Islet precursor cell (in vitro differentiated cells): Measurements from ENCODE around the gene RGS3.

Experiments
- DNase-seq: peaks from one replicate; pipeline ENCODE4 v3.0.0-alpha.2; 2018

The RGS3 gene

DNA sequence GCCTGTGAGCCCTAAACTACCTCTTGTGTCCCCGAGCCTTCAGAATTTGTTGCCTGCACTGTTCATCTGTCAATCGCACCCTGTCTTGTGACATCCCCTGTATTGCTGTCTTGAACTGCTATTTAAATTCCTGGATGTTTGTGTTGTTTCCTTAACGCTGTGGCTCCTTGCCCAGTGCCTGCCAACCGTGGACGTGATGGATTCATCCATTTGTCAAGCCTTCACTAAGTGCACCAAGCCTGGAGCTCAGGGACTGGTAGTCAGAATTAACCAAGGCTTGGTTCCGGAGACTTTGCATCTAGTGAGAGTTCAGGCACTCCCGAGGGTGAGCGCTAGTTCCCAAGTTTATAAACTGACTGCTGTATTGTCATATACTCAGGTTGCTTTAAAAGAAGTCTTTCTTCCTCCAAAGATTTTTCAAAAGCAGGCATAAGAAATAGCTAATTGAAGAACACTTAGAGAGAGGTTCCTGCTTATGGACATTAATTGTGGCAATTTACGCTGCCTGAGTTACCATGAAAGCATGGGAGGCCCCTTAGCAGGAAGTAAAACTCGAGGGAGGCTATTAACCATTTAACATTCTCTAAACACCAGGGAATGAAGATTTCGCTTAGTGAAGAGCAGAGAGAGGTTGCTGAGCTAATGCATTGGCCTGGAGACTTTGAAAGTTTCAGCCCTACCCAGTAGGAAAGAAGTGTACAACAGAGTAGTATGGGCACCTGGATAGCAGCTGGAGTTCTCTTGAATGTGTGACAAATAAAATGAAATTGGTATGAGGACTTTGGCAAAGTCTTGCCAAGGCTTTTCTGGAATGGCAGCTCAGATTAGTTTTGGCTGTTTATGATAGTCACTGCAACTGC, 29.0 kb downstream of the RGS3 start:
- DNase-seq, result no peak

DNA sequence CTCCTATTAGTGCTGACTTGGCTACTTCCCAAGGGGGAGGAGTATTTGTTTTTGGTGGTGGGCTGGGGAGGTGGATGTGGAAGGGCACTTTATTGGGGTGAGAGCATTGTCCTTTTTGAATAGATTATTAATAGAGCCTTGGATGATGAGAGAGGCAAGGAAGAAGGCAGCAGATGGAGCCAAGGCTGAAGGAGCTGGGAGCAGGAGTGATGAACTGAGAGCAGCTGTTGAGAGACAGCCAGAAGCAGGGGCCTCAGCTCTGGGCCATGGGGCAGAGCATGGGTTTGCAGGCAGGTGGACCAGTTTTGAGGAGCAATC, 29.6 kb downstream of the RGS3 start:
- DNase-seq, result no peak

DNA sequence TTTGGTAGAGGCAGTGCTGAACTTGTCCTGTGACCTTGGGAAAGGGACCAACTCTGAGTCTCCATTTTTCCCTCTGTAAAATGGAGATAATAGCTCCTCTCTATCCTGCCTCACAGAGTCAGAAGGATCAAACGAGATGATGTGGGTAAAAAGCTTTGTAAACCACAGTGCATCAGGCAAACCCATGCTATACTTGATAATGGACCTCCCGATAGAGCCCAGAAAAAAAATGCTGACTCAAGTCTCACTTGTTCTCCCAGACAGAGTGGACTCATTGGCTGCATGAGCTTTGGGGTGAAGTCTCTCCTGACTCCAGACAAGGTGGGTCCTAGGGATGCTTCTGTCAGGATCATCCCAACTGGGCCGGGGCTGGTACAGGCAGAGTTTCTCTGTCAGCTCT, 32.0 kb downstream of the RGS3 start:
- DNase-seq, result no peak

DNA sequence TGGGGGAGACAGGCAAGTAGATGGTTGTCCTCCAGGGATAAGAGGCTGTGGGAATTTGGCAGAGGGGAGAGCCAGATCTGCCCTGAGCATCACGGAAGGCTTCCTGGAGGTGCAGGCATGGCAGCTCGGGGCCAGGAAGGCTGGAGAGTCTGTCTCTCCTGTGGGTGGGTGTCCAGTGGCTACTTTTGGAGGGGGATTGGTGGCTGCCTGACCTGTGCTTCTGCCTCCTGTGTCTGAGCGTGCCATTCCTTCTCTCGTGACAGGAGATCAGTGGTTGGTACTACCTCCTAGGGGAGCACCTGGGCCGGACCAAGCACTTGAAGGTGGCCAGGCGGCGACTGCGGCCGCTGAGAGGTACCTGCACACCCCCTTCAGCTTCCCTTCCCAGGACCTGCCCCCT, 33.5 kb downstream of the RGS3 start:
- no peak for DNase-seq

DNA sequence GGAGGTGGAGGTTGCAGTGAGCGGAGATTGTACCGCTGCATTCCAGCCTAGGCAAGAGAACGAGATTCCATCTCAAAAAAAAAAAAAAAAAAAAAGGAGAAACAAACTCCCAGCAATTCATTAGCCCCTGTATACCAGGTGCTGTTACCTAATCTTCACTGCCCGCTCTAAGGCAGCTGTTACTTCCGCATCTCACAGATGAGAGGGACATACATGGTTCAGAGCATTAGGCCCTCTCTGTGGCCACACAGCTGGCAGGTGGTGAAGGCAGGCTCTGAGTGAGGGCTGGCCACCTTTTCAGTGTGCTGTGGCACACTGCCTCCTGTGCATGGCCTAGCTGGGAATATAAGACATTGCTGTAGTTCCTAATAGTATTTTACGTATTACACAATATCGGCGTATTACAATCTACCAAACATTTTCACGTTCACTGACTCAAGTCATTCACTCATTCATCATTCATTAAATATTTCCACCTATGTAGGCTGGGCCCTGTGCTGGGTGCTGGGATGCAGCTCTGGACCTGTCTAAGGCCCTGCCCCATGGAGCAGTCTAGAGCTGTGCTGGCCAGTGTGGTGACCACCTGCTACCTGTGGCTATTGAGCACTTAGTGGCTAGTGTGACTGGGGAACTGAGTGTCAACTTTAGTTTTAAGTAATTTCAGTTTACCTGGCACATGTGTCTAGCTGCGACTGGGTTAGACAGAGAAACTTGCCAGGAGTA, 35.8 kb downstream of the RGS3 start:
- DNase-seq, result no peak

DNA sequence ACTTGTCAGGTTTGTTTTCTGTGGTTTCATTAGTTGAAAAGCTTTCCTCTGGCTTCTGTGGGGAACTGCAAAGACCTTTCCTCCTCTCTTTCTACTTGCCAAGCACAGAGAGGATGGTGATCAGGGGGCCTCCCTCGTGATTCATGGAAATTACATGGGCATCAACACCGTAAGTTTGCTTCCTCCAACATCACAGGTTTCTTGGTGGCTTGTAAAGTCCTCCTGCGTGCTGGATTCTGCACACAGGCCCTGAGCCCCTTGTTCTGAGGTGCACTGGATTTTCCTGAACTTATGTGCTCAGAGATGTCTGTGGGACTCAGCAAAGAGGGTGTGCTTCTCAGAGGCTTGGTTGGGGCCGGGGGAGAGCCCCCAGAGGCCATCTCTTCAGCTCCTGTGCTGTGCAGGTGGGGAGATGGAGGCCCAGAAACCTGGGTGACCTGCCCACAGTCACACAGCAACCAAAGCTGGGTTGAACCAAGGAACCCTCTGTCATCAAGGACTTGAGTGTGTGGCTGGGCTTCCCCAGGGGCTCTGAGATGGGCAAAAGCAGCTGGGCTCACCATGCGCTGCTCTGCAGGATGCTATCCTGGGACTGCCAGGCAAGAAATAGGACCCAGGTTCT, 36.5 kb downstream of the RGS3 start:
- no peak for DNase-seq

DNA sequence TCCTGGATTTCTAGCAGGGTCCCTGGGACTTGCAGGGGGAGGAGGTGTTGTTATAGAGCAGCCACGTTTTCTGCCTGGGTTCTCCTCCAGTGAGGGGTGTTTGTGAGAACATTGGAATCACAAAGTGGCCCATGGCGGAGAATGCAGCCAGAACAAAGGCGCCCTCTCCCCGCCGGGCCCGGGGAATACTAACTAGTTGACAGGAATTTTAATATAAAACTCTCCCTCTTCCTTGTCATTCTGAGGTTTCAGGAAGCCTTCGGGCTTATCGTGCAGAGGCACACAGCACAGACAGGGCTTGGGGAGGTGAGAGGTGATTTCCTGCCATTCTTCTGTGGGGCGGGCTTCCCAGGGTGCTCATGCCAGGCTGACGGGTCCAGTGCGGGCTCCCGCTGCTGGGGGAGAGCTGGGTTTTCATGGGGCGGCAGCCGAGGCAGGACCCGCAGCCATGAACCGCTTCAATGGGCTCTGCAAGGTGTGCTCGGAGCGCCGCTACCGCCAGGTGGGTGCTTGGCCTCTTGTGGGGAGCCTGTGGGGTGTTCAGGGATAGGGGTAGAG, 37.7 kb downstream of the RGS3 start:
- DNase-seq, result no peak

DNA sequence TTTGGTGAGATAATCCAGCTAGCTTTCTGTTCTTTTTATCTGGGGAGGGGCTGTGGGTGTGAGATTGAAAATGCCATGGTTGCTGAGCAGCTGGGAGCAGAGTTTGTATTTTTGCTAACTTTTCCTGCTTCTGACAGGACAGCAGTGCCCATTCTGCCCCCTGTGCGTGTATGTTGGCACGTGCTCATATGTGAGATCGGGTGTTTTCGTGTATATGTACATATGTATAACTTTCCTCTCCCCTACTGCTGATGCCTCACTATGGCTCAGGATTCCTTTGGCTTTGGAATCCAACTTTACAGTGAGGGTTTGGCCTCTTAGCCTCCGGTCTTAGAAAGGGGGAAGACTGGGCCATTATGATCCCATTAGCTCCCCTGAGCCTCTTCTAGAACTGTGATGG, 38.3 kb downstream of the RGS3 start:
- DNase-seq, result no peak

DNA sequence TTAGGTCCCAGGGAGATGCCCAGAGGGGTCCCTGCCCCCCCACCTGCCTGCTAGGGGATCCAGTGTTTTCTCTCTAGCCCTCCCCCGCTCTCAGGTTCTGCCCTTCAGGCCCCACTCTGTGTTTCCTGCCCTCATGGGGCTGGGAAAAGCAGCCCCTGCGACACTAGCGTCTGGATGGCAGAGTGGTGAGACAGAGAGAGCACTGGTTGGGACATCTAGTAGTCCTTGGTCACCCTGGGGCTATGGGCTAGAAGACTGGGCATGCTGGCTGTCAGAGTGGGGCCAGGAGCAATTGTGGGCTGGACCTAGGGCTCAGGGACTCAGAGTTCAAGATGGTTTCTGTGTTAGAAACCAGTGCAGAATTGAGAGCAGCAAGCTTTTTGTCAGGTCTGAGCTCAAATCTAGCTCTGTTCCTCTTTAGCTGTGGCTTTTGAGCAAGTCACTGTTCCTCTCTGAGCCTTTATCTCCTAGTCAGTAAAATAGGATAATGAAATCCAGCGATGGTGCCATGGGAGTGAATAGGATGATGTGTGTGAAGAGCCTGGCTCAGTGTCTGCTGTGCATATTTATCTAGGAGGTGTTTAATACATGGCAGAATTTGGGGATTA, 39.0 kb downstream of the RGS3 start:
- DNase-seq, result no peak

DNA sequence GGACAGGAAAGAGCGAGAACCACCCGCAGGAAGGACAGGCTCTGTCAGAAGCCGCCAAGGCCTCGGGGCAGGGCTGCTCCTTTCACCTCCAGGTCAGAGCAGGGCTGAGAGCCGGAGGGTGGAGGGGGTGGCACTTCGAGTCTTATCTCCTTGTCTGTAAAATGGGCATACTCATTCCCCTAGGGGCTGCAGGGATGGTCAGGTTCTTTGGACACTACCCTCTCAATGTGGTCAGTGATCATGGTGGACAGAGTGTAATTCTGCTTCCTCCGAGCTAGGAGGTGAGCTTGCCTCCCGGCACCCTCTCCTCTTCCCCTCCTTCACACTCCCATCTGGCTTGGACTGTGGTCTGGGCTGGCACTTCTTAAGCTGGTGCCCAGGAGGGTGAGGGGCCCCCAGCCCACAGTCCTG, 39.6 kb downstream of the RGS3 start:
- no peak for DNase-seq

DNA sequence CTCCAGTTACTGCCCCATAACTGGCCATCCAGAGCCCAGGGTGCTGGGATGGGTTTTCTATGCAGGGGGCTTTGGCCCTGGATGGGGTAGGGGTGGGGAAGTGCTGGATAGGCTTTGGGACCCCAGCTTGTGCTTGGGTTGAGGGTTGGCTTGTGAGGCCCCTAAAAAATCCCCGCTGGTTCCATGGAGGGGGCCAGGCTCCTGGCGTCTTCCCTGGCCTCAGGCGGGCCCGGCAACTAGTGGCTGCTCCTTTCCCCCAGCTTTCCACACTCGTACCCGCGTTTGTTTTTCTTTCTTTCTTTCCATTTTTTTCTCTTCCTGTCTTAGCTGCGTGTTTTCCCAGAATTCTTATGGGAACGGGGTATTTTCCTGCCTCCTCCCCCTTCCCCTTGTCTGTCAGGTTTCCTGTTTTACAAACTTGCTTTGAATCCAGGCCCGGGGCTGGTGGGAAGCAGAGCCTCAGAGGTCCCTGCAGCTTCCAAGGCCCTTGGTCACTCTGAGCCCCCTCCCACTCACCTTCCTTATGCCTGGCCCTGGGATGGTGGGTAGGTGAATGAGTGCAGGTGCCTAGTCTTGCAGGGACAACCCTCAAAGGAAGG, 40.2 kb downstream of the RGS3 start:
- DNase-seq, result peak; percentile 71

DNA sequence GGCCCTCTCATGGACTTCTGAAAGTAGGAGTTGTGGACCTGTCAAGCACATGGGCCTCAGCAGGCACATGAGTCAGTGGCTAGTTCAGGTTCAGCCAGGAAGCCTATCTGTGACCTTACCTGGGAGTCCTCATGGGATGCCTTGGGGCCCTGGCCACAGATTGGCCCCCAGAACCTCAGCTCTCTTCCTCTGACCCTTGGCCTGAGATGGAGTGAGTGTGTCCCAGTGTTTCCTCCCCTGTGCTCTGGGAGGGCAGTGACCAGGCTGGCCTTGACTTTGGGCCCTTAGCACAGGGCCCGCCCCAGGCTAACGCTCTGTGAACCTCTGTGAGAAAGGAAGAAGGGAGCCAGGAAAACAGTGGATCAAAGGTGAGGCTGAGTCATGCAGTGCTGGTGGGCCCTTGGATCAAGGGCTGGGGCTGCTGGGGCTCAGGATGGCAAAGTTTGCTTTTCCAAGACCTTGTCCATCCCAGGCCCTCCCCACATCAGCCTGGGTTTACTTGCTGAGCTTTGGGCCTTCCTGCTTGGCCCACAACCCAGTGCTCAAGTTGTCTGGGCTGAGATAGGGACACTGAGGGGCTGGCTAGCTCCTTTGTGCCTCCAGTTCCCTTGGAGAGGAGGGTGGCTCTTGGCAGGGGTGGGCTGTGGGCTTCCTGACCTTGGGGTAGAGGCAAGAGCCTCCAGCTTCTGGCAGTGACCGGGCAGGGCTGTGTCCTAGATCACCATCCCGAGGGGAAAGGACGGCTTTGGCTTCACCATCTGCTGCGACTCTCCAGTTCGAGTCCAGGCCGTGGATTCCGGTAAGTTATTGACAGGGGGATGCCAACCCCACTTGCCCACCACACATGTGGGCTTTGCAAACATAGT, 41.4 kb downstream of the RGS3 start:
- DNase-seq, result no peak

DNA sequence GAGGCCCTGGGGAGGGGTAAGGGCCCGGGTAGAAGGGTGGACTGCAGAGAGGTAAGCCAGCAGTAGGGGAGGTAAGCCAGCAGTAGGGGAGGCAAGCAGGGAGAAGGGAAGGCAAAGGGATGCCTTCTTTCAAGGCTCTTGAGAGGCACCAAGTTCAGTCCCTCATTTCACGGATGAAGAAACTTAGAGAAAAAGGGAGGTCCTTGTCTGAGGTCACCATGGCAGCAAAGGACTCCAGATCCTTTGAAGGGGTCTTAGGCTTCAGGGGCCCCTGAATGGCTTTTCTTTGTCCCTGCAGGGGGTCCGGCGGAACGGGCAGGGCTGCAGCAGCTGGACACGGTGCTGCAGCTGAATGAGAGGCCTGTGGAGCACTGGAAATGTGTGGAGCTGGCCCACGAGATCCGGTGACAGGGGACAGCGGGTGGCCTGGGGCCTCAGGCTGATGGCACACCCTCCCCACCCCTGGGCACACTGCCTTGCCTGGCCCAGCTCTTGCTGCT, 42.6 kb downstream of the RGS3 start:
- DNase-seq, result no peak

DNA sequence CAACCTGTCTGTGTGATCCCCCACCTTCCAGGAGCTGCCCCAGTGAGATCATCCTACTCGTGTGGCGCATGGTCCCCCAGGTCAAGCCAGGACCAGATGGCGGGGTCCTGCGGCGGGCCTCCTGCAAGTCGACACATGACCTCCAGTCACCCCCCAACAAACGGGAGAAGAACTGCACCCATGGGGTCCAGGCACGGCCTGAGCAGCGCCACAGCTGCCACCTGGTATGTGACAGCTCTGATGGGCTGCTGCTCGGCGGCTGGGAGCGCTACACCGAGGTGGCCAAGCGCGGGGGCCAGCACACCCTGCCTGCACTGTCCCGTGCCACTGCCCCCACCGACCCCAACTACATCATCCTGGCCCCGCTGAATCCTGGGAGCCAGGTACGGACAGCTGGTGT, 43.7 kb downstream of the RGS3 start:
- DNase-seq, result no peak

DNA sequence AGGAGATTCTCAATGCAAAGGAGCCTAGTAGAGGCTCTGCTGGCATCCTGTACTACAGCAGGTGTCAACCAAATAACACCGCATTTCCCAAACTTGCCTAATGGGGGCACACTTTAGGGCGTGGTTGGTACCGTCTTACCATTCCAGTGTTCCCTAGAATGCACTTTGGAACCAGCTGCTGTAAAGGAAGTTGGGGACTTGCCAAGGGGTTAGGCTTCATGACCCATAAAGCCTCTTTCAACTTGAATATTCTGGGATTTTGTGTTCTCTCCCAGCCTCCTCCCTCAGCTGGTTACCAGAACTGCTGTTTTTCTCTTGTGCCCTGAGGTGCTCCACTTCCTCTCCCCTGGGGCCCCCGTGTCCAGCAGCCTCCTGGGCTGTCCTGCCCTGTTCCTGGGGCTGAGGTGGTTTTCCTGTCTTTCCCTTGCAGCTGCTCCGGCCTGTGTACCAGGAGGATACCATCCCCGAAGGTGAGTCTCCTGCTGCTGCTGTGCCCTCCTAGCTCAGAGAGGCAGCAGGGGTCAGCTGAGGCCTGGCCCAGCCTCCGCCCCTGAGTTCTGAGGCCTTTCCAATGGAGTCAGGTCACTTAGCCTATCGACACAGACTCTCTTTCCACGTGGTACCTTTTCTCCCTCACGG, 44.7 kb downstream of the RGS3 start:
- no peak for DNase-seq

DNA sequence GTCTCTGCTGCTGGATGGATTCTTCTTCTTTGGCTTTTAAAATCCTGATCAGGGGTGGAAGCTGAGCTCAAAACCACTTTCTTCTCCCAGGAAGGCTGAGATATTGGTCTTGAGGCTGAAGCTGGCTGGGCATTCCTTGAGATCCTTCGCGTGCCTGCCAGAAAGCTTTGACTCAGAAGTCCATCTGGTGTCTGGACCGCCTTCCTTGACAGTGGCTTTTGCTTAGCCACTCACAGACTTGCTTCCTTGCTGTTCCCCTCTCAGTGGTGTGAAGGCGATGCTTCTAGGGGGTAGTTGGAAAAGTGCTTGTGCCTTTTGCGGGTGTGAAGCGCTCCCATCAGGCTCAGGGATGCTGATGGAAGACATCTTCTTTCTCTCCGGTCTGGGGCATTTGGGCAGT, 45.9 kb downstream of the RGS3 start:
- DNase-seq, result no peak

DNA sequence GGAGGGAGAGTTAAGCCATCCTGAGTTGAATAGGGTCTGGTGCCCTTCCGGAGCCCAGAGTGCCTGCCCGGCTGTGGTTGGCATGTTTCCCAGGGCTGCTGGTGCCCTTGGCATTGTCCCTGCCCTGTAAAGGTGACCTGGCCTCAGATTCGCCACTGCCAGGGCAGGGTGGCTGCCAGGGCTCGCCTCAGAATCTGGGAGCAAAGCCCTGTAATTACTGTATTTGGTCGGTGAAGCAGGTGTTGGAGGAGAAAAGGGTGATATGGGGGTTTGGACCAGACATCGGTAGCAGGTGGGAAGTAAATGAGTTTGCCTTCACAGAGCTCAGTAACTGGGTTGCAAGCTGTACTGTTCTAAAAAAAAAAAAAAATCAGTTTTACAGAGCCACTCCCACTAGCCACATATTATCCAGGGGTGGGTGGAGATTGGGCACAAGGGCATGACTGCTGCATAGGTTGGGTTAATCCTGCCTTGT, 47.6 kb downstream of the RGS3 start:
- no peak for DNase-seq

DNA sequence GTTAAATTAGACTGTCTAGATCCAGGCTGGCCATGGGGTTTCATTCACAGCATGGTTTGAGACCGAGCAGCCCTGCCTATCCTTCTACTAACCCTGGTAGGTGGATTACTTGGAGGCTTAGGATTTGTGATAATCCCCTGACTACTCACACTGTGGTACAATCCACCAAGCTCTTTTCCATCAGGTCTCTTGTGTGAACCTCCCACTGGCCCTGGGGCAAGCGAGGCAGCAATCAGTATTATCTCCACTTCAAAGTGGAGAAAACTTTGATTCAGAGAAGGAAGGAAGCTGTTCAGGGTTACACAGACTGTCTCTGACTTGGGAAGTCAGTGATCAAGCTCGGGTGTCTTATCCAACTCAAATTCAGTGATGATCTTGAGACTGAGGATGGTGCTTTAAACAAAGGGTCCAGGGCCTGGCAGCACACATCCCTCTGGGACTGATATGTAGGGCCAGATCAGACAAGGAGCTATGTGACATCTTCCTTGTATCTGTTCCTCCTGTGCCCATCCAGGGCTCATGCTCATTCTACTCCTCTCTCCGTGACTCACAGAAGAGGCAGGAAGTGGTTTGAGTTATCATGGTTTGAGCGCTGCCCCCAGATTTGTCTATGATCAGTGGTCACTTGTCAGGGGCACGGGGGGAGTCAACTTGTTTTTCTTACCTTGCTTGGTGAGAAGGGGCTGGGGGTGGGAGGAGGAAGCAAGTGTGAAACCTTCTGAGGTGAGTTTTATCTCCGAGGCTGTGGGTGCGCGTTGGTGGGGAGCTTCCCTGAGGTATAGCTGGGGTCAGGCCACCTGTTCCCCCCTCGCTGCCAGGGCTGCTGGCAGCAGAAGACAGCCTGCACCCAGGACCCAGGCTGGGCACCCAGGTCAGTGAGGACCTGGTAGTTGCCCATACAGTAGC, 48.6 kb downstream of the RGS3 start:
- no peak for DNase-seq

DNA sequence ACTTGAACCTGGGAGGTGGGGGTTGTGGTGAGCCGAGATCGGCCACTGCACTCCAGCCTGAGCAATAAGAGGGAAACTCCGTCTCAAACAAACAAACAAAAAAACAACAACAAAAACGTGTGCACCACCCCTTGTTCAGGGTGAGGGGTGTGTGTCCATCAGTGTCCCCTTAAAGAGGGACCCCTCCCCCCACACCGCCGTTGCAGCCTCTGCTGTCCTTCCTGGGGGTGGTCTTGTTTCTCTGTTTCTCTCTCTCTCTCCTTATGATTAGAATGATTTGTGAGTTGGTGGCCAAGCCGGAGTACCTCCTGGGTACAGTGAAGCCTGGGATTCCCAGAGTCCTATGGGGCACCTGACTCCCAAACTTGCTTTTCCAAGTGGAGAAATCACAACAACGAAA, 49.6 kb downstream of the RGS3 start:
- DNase-seq, result no peak

DNA sequence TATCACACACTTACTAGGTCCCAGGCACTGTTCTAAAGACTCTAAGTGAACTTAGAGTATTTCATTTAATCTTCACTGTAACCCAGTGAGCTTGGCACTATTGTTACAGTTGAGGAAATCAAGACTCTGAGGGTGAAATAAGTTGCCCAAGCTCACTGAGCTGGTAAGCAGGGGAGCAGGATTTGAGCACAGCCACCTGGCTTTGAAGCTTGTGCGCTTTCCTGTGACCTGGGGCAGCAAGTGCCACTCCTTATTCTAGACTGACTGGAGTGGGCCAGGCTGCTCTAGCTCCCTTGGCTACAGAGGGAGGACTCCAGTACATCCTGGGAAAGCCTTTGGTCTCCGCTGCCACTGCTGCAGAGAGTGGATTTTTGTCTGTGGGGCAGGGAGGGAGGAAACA, 50.0 kb downstream of the RGS3 start:
- DNase-seq, result no peak
